Measurements from ENCODE around the gene SDK2.

Gene SDK2

DNA sequence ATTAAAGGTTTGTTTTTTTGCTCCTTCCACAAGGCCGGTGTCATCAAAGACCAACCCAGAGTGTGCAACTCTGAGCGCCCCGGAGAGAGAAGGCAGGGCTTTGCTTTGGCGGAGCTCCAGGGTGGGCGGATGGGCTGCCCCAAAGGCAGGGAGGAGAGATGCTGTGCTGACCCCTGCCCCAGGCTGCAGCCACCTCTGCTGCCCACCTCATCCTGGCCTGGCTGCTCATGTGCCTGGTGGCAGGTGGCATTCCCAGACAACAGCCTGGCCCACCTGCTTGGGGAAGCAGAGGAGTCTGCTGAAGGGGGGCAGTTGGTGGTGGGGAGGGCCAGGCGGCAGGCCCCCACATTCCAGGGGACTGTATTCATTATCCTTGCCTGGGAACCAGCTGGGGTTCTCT, 122.1 kb downstream of the SDK2 start:
- H3K36me3 ChIP-seq (ENCODE audit: control insufficient read depth, insufficient read depth, low read length): no peaks in the 10 kb centered on the region
- no peak overlapping the region for H3K4me3 ChIP-seq (ENCODE audit: low read length)
- H3K4me1 ChIP-seq (ENCODE audit: control insufficient read depth, insufficient read depth, low read length): no peaks in the 10 kb centered on the region
- no peak overlapping the region for H3K9ac ChIP-seq (ENCODE audit: low read length)
- H3K27ac ChIP-seq (ENCODE audit: low read depth, low read length): no peak overlapping the region
- no peaks in the 10 kb centered on the region for H3K27me3 ChIP-seq (ENCODE audit: control insufficient read depth, insufficient read depth, low read length)

DNA sequence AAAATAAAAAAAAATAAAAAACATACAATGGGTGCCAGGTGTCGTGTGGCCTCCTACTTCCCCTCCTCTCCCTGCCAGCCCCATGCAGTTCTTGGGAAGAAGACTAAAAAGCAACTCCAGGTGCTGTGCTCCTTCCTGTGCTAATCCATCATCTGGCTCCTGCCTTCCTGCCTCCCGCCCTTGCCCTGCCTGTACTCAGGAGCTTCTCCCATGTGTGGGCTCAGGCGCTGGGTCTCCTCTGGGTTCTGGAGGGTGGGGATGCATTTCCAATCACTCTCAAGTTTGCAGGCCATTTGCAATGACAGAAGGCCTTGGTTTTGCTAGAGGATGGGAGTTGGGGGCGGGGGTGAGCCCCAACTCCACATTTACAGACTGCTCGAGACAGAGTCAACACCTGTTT, 122.9 kb downstream of the SDK2 start:
- Histone ChIP-seq H3K27me3 (ENCODE audit: control insufficient read depth, insufficient read depth, low read length) (no peaks in the 10 kb centered on the region), H3K4me1 (ENCODE audit: control insufficient read depth, insufficient read depth, low read length) (no peaks in the 10 kb centered on the region), H3K36me3 (ENCODE audit: control insufficient read depth, insufficient read depth, low read length) (no peaks in the 10 kb centered on the region), H3K27ac (ENCODE audit: low read depth, low read length) (no peak overlapping the region), H3K4me3 (ENCODE audit: low read length) (no peak overlapping the region), H3K9ac (ENCODE audit: low read length) (no peak overlapping the region)

DNA sequence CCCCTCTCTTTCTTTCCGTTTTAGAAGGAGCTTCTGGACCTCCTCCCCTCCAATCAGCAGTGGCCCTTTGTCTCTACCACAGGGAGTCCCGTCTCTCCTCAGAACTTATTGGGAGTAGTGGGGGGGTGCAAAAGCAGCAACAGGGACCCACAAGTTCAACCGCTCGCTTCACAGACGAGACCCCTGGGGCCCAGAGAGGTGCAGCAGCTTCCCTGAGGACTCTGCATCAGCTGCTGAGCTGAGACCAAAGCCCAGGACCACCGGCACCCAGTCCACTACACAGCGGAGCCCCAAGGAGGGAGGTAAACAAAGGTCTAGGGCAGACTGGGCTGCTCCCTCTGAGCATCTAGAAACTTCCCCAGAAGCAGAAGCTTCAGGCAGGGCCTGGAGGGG, 123.9 kb downstream of the SDK2 start:
- H3K27ac ChIP-seq (ENCODE audit: low read depth, low read length): no peak overlapping the region
- no peaks in the 10 kb centered on the region for H3K4me1 ChIP-seq (ENCODE audit: control insufficient read depth, insufficient read depth, low read length)
- H3K27me3 ChIP-seq (ENCODE audit: control insufficient read depth, insufficient read depth, low read length): no peaks in the 10 kb centered on the region
- H3K9ac ChIP-seq (ENCODE audit: low read length): no peak overlapping the region
- no peaks in the 10 kb centered on the region for H3K36me3 ChIP-seq (ENCODE audit: control insufficient read depth, insufficient read depth, low read length)
- H3K4me3 ChIP-seq (ENCODE audit: low read length): no peak overlapping the region

DNA sequence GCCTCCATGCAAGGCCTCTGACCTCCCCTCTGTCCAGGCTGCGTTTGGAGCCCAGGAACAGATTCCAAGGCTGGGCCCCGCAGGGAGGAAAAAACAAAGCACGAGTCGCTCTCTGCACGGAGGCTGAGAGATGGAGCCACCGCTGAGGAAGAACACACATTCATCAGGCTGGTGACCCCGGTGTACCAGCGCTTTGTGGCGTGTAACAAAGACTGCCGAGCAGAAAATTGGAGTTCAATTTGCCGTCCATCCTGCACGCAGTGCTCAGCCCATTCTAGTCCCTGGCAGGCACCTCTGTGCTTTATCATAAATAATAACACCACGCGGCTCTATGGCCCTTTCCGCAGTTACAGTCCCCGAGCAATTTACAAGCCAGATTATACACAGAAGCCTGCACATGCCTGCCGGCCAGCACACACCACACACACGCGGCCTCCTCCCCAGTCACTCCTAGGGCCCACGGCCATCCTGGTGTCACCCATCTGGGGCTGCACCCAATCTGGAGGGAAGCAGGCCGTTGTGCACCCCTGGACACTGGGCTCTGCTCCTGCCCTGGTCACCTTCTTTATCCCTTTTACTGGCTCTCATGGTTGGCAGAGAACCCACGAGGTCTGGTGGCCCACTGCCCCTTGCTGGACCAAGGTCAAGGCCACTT, 124.4 kb downstream of the SDK2 start:
- Histone ChIP-seq H3K9ac (ENCODE audit: low read length) (no peak overlapping the region), H3K4me1 (ENCODE audit: control insufficient read depth, insufficient read depth, low read length) (no peaks in the 10 kb centered on the region), H3K36me3 (ENCODE audit: control insufficient read depth, insufficient read depth, low read length) (no peaks in the 10 kb centered on the region), H3K4me3 (ENCODE audit: low read length) (no peak overlapping the region), H3K27me3 (ENCODE audit: control insufficient read depth, insufficient read depth, low read length) (no peaks in the 10 kb centered on the region), H3K27ac (ENCODE audit: low read depth, low read length) (no peak overlapping the region)

DNA sequence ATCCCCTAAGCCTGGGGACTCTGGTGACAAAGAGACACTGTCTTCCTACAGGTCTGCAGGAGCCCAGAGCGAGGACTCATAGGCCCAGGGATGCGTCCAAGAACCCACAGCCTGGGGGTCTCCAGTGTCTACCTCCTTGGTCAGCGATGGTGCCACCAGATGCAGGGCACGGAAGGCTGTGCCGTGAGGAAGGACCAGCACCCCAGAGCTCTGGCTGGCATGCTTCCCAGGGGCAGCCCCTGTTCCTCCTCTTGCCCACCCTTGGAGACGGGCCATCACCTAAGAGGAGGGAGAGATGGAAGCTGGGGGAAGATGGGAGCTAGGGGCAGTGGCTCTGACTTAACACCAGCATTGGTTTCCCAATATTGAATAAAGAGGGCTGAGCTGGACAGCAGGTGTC, 125.2 kb downstream of the SDK2 start:
- no peak overlapping the region for H3K9ac ChIP-seq (ENCODE audit: low read length)
- H3K4me1 ChIP-seq (ENCODE audit: control insufficient read depth, insufficient read depth, low read length): no peaks in the 10 kb centered on the region
- no peak overlapping the region for H3K27ac ChIP-seq (ENCODE audit: low read depth, low read length)
- H3K27me3 ChIP-seq (ENCODE audit: control insufficient read depth, insufficient read depth, low read length): no peaks in the 10 kb centered on the region
- no peak overlapping the region for H3K4me3 ChIP-seq (ENCODE audit: low read length)
- H3K36me3 ChIP-seq (ENCODE audit: control insufficient read depth, insufficient read depth, low read length): no peaks in the 10 kb centered on the region

DNA sequence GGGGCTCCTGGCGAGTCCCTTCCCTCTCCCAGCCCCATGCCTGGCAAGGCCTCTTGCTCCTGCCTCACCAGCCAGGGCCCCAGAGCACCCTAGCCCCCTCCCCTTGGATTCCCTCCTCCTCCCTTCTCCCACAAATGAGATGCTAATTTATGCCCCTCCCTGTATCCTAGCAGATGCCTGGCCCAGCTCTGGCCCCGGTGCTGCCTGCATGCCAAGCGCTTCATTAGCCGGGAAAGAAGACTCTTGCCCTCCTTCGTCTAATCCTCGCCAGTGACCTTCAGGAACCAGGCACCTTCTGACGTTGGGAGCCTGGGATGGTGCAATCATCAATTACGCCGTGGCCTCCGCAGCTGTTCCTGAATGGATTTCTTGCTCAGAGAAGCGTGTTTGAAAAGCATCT, 127.8 kb downstream of the SDK2 start:
- no peaks in the 10 kb centered on the region for H3K27me3 ChIP-seq (ENCODE audit: control insufficient read depth, insufficient read depth, low read length)
- H3K4me1 ChIP-seq (ENCODE audit: control insufficient read depth, insufficient read depth, low read length): no peaks in the 10 kb centered on the region
- H3K9ac ChIP-seq (ENCODE audit: low read length): no peak overlapping the region
- H3K36me3 ChIP-seq (ENCODE audit: control insufficient read depth, insufficient read depth, low read length): no peaks in the 10 kb centered on the region
- H3K4me3 ChIP-seq (ENCODE audit: low read length): no peak overlapping the region
- no peak overlapping the region for H3K27ac ChIP-seq (ENCODE audit: low read depth, low read length)

DNA sequence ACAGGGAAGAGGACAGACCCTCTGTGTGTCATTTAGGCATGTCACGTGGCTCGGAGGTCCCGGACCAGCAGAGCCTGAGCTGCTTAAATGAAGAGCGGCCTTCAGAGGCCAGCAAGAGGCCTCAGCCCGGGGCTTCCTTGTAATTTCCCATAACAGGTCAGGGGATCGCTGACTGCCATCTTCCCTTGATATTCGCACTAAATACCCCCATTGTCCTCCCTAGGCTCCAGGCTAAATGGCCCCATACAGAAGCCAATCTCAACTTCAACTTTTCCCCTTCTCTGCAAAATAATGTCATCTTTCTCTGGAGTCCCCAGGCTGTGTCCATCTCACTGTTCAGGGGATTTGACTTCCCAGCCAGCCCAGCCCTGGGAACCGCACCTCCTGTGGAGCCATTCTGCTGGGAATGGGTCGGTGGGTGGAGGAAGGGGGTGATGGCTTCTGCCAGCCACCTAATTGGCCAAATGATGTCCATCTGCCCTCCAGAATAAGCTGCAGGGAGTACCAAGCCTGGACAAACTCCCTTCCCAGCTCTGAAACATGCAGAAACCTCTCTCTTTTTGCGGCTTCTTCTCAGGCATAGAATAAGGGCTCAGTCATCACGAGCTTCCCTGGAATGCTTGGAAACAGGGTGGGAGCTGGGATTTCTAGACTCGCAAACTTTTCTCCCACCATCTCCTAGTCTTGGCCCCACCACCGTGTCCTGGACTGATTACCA, 129.9 kb downstream of the SDK2 start:
- Histone ChIP-seq H3K4me1 (ENCODE audit: control insufficient read depth, insufficient read depth, low read length) (no peaks in the 10 kb centered on the region), H3K9ac (ENCODE audit: low read length) (no peak overlapping the region), H3K4me3 (ENCODE audit: low read length) (no peak overlapping the region), H3K36me3 (ENCODE audit: control insufficient read depth, insufficient read depth, low read length) (no peaks in the 10 kb centered on the region), H3K27me3 (ENCODE audit: control insufficient read depth, insufficient read depth, low read length) (no peaks in the 10 kb centered on the region), H3K27ac (ENCODE audit: low read depth, low read length) (peak overlapping the region; percentile 19)

DNA sequence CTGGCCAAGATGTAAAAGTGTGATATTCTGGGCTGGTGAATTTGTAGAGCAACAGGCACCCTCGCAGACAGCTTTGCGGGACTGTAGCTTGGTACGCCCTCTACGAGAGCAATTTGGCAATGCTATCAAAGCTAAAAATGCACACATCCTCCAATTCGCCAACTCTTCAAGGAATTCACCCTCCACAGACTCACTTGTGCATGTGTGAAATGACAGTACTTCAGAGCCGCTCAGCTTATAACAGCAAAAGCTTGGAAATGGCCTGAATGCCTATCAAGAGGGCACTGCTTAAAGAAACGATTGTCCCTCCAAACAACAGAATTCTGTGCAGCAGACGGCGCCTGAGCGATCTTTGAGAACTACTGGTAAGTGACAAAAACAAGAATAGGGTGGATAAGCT, 130.8 kb downstream of the SDK2 start:
- Histone ChIP-seq H3K9ac (ENCODE audit: low read length) (no peak overlapping the region), H3K27ac (ENCODE audit: low read depth, low read length) (no peak overlapping the region), H3K4me1 (ENCODE audit: control insufficient read depth, insufficient read depth, low read length) (no peaks in the 10 kb centered on the region), H3K4me3 (ENCODE audit: low read length) (no peak overlapping the region), H3K36me3 (ENCODE audit: control insufficient read depth, insufficient read depth, low read length) (no peaks in the 10 kb centered on the region), H3K27me3 (ENCODE audit: control insufficient read depth, insufficient read depth, low read length) (no peaks in the 10 kb centered on the region)

DNA sequence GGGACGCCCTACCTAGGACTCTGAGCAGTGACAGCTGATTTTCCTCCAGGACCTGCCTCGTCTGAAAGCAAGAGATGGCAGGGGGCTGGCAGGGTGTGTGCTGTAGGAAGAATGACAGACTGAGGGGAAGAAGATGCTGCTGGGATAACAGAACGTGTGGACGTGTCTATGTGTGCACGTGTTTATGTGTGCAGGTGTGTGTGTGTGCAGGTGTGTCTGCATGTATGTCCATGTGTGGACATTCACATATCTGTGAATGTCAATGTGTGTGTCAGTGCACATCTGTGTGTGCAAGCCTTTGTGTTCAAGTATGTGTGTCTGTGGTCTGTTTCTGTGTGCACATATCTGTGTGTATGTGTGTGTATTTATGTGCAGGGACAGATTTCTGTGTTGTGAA, 132.5 kb downstream of the SDK2 start:
- Histone ChIP-seq H3K27me3 (ENCODE audit: control insufficient read depth, insufficient read depth, low read length) (no peaks in the 10 kb centered on the region), H3K27ac (ENCODE audit: low read depth, low read length) (no peak overlapping the region), H3K36me3 (ENCODE audit: control insufficient read depth, insufficient read depth, low read length) (no peaks in the 10 kb centered on the region), H3K4me1 (ENCODE audit: control insufficient read depth, insufficient read depth, low read length) (no peaks in the 10 kb centered on the region), H3K9ac (ENCODE audit: low read length) (no peak overlapping the region), H3K4me3 (ENCODE audit: low read length) (no peak overlapping the region)

DNA sequence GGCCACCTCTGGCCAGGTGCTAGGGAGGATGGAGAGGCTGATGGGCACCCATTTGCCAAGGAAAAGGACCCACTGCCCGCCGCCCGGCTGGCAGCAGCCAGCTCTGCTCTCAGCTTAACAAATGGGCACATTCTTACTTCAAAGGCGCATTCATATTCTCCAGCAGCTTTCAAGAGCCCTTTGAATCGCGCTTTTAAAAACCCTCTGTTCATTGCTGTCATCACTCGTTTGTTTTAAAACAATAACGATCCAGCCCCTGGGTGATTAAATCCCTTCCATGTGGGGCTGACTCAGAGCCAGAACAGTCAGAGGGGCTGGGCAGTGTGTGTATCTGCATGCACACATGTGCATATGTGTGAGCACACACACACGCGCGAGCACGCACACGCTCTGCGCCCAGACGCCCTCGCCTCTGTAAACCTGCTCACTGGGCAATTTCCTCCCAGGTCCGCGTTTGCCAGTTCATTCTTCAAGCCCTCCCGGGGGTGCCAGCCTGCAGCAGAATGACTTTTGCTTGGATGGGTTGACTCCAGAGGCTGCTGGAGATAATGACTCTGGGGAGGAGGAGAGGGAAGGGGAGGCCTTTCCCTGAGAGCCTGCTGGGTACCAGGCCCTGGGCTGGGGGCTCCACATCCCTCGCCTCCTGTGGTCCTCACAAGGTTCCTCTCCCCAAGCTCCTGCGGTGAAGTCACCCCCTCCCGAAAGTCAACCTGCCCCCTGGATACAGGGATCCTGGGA, 133.1 kb downstream of the SDK2 start:
- H3K27ac ChIP-seq (ENCODE audit: low read depth, low read length): no peak overlapping the region
- no peaks in the 10 kb centered on the region for H3K36me3 ChIP-seq (ENCODE audit: control insufficient read depth, insufficient read depth, low read length)
- H3K4me1 ChIP-seq (ENCODE audit: control insufficient read depth, insufficient read depth, low read length): no peaks in the 10 kb centered on the region
- no peak overlapping the region for H3K4me3 ChIP-seq (ENCODE audit: low read length)
- H3K27me3 ChIP-seq (ENCODE audit: control insufficient read depth, insufficient read depth, low read length): no peaks in the 10 kb centered on the region
- no peak overlapping the region for H3K9ac ChIP-seq (ENCODE audit: low read length)

DNA sequence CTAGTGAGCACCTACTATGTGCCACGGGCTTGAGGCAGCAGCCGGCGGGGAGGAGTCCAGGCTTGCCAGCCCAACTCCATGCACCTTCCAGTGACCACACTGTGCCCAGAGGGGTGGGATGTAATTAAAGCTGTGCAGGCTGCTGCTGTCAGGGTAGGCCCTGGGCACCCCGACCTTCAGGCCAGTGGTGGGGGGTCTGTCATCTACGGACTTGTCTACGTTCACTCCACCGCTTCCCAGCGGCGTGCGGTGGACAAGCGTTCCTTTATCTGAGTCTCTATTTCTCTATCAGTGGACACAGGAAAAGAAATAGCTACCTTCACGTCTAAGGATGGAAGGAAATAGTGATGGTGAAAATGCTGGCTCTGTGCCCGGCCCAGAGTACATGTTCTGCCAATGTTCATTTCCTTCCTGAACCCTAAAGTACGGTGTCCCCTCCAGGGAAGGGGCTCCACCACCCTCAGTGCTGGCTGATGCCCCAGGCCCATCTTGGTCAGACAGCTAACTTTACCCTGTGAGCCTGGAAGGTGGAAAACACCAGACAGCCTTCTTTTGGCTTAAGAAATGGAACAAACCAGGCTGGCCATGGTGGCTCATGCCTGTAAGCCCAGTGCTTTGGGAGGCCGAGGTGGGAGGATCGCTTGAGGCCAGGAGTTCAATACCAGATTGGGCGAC, 135.2 kb downstream of the SDK2 start:
- H3K4me1 ChIP-seq (ENCODE audit: control insufficient read depth, insufficient read depth, low read length): no peaks in the 10 kb centered on the region
- no peak overlapping the region for H3K9ac ChIP-seq (ENCODE audit: low read length)
- no peak overlapping the region for H3K4me3 ChIP-seq (ENCODE audit: low read length)
- no peak overlapping the region for H3K27ac ChIP-seq (ENCODE audit: low read depth, low read length)
- no peaks in the 10 kb centered on the region for H3K36me3 ChIP-seq (ENCODE audit: control insufficient read depth, insufficient read depth, low read length)
- H3K27me3 ChIP-seq (ENCODE audit: control insufficient read depth, insufficient read depth, low read length): no peaks in the 10 kb centered on the region

DNA sequence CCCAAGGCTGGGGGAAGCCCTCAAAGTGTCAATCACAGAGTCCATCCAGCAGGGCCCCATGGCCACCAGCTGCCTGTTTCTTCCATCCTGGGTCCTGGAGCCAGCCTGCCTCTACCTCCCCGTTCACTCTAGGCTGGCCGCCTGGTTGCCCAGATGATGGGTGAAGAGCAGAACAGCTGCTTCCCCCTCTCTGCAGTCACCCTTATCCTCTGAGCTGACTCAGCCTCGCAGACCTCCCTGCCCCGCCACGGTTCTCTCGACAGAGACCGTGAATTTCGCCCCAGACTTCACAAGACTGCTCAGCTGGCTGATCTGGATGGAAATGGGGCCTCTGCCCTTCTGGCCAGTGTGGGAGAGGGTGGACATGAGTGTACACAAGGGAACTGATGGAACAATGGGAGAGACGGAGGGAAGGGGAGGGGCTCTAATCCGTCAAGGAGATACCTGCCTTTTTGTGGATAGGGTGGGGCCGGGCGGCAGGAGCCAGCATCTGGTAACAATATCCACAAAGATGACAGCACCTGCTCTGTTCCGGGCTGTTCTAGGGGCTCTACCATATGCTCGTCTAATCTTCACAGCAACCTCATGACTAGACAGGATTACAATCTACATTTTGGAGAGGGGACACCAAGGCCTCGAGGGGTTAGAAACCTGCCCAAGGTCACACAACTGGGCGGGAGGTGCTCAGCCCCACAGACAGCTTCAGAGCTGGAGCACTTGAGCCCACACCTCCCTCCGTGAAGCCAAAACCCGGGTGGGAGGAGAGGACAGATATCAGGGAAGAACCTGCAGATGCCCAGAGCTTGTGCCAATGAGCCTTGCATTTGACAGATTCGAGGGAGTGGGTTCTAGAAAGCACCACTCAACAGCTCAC, 136.0 kb downstream of the SDK2 start:
- H3K27ac ChIP-seq (ENCODE audit: low read depth, low read length): no peak overlapping the region
- H3K27me3 ChIP-seq (ENCODE audit: control insufficient read depth, insufficient read depth, low read length): no peaks in the 10 kb centered on the region
- no peaks in the 10 kb centered on the region for H3K36me3 ChIP-seq (ENCODE audit: control insufficient read depth, insufficient read depth, low read length)
- no peak overlapping the region for H3K4me3 ChIP-seq (ENCODE audit: low read length)
- no peaks in the 10 kb centered on the region for H3K4me1 ChIP-seq (ENCODE audit: control insufficient read depth, insufficient read depth, low read length)
- H3K9ac ChIP-seq (ENCODE audit: low read length): no peak overlapping the region

Measured in rectal smooth muscle tissue (tissue), 1 donor.